Esophagus squamous epithelium (tissue), 5 donors: ENCODE measurements around the gene HERC3. TPM values are rescaled to one million over a fixed set of nuclear protein-coding genes. Genes with fewer than 3 reads are reported as not detected.
A peak's percentile ranks its signal among the peaks of the same experiment; 100 is the strongest.

ENCODE experiments used
- DNase-seq: peaks from one replicate; lab custom pipeline; 2025; lab: John Stamatoyannopoulos, UW
- H3K27ac ChIP-seq, 4 donors: fragments of 200-600 bp; sonication (generic); one replicate each; pipeline ENCODE4 v1.5.1; 2016 to 2019; ENCODE audit warnings: mild to moderate bottlenecking in 1 of 4
- H3K27me3 ChIP-seq, 4 donors: fragments of 200-600 bp; sonication (generic); 1 replicate in 3 of 4; 2 replicates in 1 of 4; pipeline versions ENCODE4 v1.5.1 to v1.6.0; 2017 to 2021; ENCODE audit warnings: antibody characterized with exemption in 1 of 4
- H3K36me3 ChIP-seq, 3 donors: fragments of 200-600 bp; sonication (generic); one replicate each; pipeline ENCODE4 v1.5.1; 2016 to 2019
- H3K4me1 ChIP-seq, 3 donors: fragments of 200-600 bp; sonication (generic); one replicate each; pipeline ENCODE4 v1.5.1; 2017 to 2019
- H3K4me3 ChIP-seq, 4 donors: fragments of 200-600 bp; sonication (generic); 1 replicate in 3 of 4; 2 replicates in 1 of 4; pipeline ENCODE4 v1.5.1; 2016 to 2019; ENCODE audit warnings: mild to moderate bottlenecking in 2 of 4, moderate library complexity in 1 of 4
- H3K9me3 ChIP-seq, 3 donors: fragments of 200-600 bp; sonication (generic); one replicate each; pipeline ENCODE4 v1.5.1; 2016 to 2019
- CTCF ChIP-seq, 6 experiments: fragments of 450-650 bp in 4 of 6; fragments of 200-600 bp in 2 of 6; sonication (generic) in 2 of 6; IDR thresholded peaks; one replicate each; pipeline ENCODE4 v1.5.1; 2016 to 2019; ENCODE audit warnings: antibody characterized with exemption in 6 of 6, mild to moderate bottlenecking in 4 of 6, moderate library complexity in 4 of 6
- POLR2A ChIP-seq, 4 donors: fragments of 450-650 bp; IDR thresholded peaks; one replicate each; pipeline ENCODE4 v1.6.1; 2017; ENCODE audit warnings: antibody characterized with exemption in 4 of 4, mild to moderate bottlenecking in 4 of 4, moderate library complexity in 3 of 4
- WGBS, 2 donors: methylation state at CpG; one replicate each; pipeline ENCODE4 v1.1.5; 2018; 5-methylcytosine and 5-hydroxymethylcytosine counted together
- intact Hi-C: fragments of 100-400 bp; cut with DNase I; formaldehyde crosslinking; loops from one replicate; pipeline ENCODE4 v1.15.0; 2022
- total RNA-seq, 4 donors: library from RNA; depleted of rRNA; stranded (reverse); fragments of >200 nt; gene quantifications; one replicate each; pipeline ENCODE4 v1.1.0, GENCODE V29; 2016
- donor health status: DM: yes; HTN: yes; CAD: no.

The HERC3 gene
- total RNA-seq, 4 donors from 2014 or later: 19.1 to 41.1 (median 30.8) TPM

GRCh38 chr4:88745175-88745574 lies 152.9 kb downstream of the HERC3 start:
- Histone ChIP-seq H3K27me3 (no peaks in the 10 kb centered on the region), H3K4me1 (peaks cover 0 to 23% (median 0%) of the 10 kb centered on the region in 3 donors), H3K27ac (peak overlapping the region in 2 of 4 donors; percentile 38 to 53), H3K9me3 (no peaks in the 10 kb centered on the region), H3K4me3 (no peak overlapping the region), H3K36me3 (peaks cover 0 to 52% (median 10%) of the 10 kb centered on the region in 3 donors)
- DNase-seq: no peak
- intact Hi-C loops: no loop called here
- 80 to 91% methylated on average over 1 of the region's 1 CpG for WGBS, 2 donors
- no peak for TF ChIP-seq POLR2A (IDR thresholded peaks at IDR 0.05)
- TF ChIP-seq CTCF (IDR thresholded peaks at IDR 0.05): no peak

- no peak overlapping the region for H3K4me3 ChIP-seq
- H3K9me3 ChIP-seq: no peaks in the 10 kb centered on the region
- H3K36me3 ChIP-seq: peaks cover 0 to 57% (median 15%) of the 10 kb centered on the region in 3 donors
- peaks cover 0 to 23% (median 0%) of the 10 kb centered on the region in 3 donors for H3K4me1 ChIP-seq
- intact Hi-C loops: no loop called here
- no peak for DNase-seq
- no peaks in the 10 kb centered on the region for H3K27me3 ChIP-seq
- peak overlapping the region in 2 of 4 donors; percentile 38 to 53 for H3K27ac ChIP-seq
- TF ChIP-seq CTCF (IDR thresholded peaks at IDR 0.05): no peak
- TF ChIP-seq POLR2A (IDR thresholded peaks at IDR 0.05): no peak
- WGBS, 2 donors: 29 to 64% methylated on average over 1 of the region's 1 CpG
Measured at GRCh38 chr4:88745581-88746163, 153.4 kb downstream of the HERC3 start.

GRCh38 chr4:88746206-88746605 lies 153.9 kb downstream of the HERC3 start:
- WGBS, 2 donors: 60 to 85% methylated on average over 5 of the region's 5 CpGs
- intact Hi-C loops: no loop called here
- DNase-seq: no peak
- H3K27ac ChIP-seq: peak overlapping the region in 3 of 4 donors; percentile 9 to 53 (median 38)
- no peaks in the 10 kb centered on the region for H3K9me3 ChIP-seq
- TF ChIP-seq POLR2A (IDR thresholded peaks at IDR 0.05) (no peak), CTCF (IDR thresholded peaks at IDR 0.05) (no peak)
- H3K4me3 ChIP-seq: no peak overlapping the region
- no peaks in the 10 kb centered on the region for H3K27me3 ChIP-seq
- H3K36me3 ChIP-seq: peaks cover 0 to 62% (median 16%) of the 10 kb centered on the region in 3 donors
- H3K4me1 ChIP-seq: peaks cover 0 to 23% (median 0%) of the 10 kb centered on the region in 3 donors

- Histone ChIP-seq H3K27ac (no peak overlapping the region), H3K9me3 (no peaks in the 10 kb centered on the region), H3K36me3 (peaks cover 0 to 64% (median 16%) of the 10 kb centered on the region in 3 donors), H3K27me3 (no peaks in the 10 kb centered on the region), H3K4me3 (no peak overlapping the region), H3K4me1 (peaks cover 0 to 23% (median 0%) of the 10 kb centered on the region in 3 donors)
- 91 to 95% methylated on average over 6 to 7 of the region's 7 CpGs for WGBS, 2 donors
- intact Hi-C loops: no loop called here
- DNase-seq: no peak
- TF ChIP-seq POLR2A (IDR thresholded peaks at IDR 0.05) (no peak), CTCF (IDR thresholded peaks at IDR 0.05) (no peak)
Measured at GRCh38 chr4:88747351-88747750, 155.1 kb downstream of the HERC3 start.

DNA sequence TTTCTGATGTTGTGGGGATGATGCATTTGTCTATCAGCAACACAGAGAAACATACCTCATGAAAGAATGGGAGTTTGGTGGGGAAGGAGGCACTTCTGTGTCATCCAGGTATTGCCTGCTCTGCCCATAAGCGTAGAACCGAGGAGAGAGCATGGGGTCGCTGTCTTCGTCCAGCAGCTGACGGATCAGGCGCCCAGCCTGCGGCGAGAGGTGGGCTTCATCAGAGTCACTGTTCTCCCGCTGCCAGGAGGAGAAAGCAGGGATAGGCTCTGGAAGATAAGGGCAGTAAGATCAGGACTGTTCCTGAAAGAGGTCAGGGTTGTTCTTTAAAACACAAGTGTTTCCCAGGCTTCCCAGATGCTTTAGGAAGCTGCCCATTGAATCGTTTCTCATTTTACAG lies 158.1 kb downstream of the HERC3 start:
- TF ChIP-seq POLR2A (IDR thresholded peaks at IDR 0.05) (no peak), CTCF (IDR thresholded peaks at IDR 0.05) (no peak)
- DNase-seq: no peak
- Histone ChIP-seq H3K4me1 (peaks cover 0 to 16% (median 0%) of the 10 kb centered on the region in 3 donors), H3K27me3 (no peaks in the 10 kb centered on the region), H3K27ac (no peak overlapping the region), H3K36me3 (peaks cover 0 to 54% (median 16%) of the 10 kb centered on the region in 3 donors), H3K4me3 (no peak overlapping the region), H3K9me3 (no peaks in the 10 kb centered on the region)
- 94 to 97% methylated on average over 9 to 10 of the region's 10 CpGs for WGBS, 2 donors
- intact Hi-C loops: no loop called here
